H1 (cell line): ENCODE measurements around the gene MED29. TPM values are rescaled to one million over a fixed set of nuclear protein-coding genes. Genes with fewer than 3 reads are reported as not detected.

Experiments
- CTCF ChIA-PET: fragments of 300-600 bp; sonication (Branson Sonifier 250); formaldehyde crosslinking; loops from one replicate; lab custom pipeline; 2021; ENCODE audit not compliant: partially characterized antibody; lab: Charles Lee
- POLR2A ChIA-PET: fragments of 300-600 bp; sonication (Branson Sonifier 250); formaldehyde crosslinking; loops from one replicate; lab custom pipeline; 2021; ENCODE audit warnings: inconsistent platforms; ENCODE audit not compliant: partially characterized antibody; lab: Charles Lee
- DNase-seq, 2 experiments: peaks; one replicate each; pipeline versions ENCODE4 v3.0.0 to v3.0.0-alpha.2; 2010 to 2022; ENCODE audit warnings: low spot score in 2 of 2, low read depth in 1 of 2, mixed read lengths in 1 of 2
- FAIRE-seq: peaks from 2 replicates; lab custom pipeline; 2011; peaks lifted over from hg19 to GRCh38; lab: Jason Lieb, UNC
- H2AFZ ChIP-seq: 2 replicates; pipeline ENCODE4 v1.8.1; 2012; ENCODE audit warnings: low read length, inconsistent platforms
- H2AK5ac ChIP-seq: 2 replicates; pipeline ENCODE4 v1.6.1; 2013; ENCODE audit warnings: low read depth, low read length
- H2BK120ac ChIP-seq: replicated peaks from 2 replicates; pipeline ENCODE3; 2013; ENCODE audit warnings: low read depth, low read length, inconsistent platforms
- H2BK12ac ChIP-seq: 2 replicates; pipeline ENCODE4 v1.6.1; 2013; ENCODE audit warnings: low read depth, low read length
- H2BK15ac ChIP-seq: 2 replicates; pipeline ENCODE4 v1.6.1; 2013; ENCODE audit warnings: low read length
- H2BK20ac ChIP-seq: 2 replicates; pipeline ENCODE4 v1.6.1; 2013; ENCODE audit warnings: low read length
- H2BK5ac ChIP-seq: 2 replicates; pipeline ENCODE4 v1.6.1; 2013; ENCODE audit warnings: low read depth, low read length
- H3K14ac ChIP-seq: 2 replicates; pipeline ENCODE4 v1.6.1; 2013; ENCODE audit warnings: inconsistent platforms; ENCODE audit not compliant: insufficient read length
- H3K18ac ChIP-seq: 2 replicates; pipeline ENCODE4 v1.6.1; 2013; ENCODE audit warnings: low read length; ENCODE audit errors: extremely low read depth
- H3K23ac ChIP-seq: 2 replicates; pipeline ENCODE4 v1.6.1; 2013; ENCODE audit warnings: inconsistent platforms; ENCODE audit not compliant: insufficient read length
- H3K23me2 ChIP-seq: 2 replicates; pipeline ENCODE4 v1.6.1; 2013; ENCODE audit warnings: low read depth, low read length
- H3K27ac ChIP-seq: 2 replicates; pipeline ENCODE4 v1.6.1; 2011; ENCODE audit warnings: low read depth, low read length, inconsistent platforms
- H3K27me3 ChIP-seq, 4 experiments: replicated peaks in 1 of 4; 1 replicate in 1 of 4; 2 replicates in 3 of 4; pipeline versions ENCODE4 v1.6.1 to v1.8.1; 2011 to 2013; ENCODE audit warnings: low read length in 3 of 4, mild to moderate bottlenecking in 3 of 4, inconsistent platforms in 2 of 4, mixed read lengths in 2 of 4, moderate library complexity in 1 of 4; ENCODE audit not compliant: control insufficient read depth in 3 of 4, insufficient read depth in 3 of 4; ENCODE audit errors: extremely low read depth in 1 of 4
- H3K36me3 ChIP-seq, 4 experiments: 2 replicates each; pipeline versions ENCODE4 v1.6.1 to v1.8.1; 2011 to 2013; ENCODE audit warnings: mild to moderate bottlenecking in 4 of 4, low read length in 3 of 4, moderate library complexity in 2 of 4, control low read depth in 1 of 4, inconsistent platforms in 1 of 4; ENCODE audit not compliant: insufficient read depth in 4 of 4, control insufficient read depth in 2 of 4
- H3K4ac ChIP-seq: replicated peaks from 2 replicates; pipeline ENCODE3; 2013; ENCODE audit warnings: low read length, low read depth, mixed read lengths, inconsistent platforms; ENCODE audit not compliant: insufficient read length
- H3K4me1 ChIP-seq, 4 experiments: replicated peaks in 1 of 4; 1 replicate in 1 of 4; 2 replicates in 3 of 4; pipeline versions ENCODE4 v1.6.1 to v1.8.1; 2011 to 2013; ENCODE audit warnings: low read length in 3 of 4, inconsistent platforms in 2 of 4, mixed read lengths in 1 of 4; ENCODE audit not compliant: insufficient read depth in 4 of 4, control insufficient read depth in 3 of 4
- H3K4me2 ChIP-seq, 2 experiments: 2 replicates each; pipeline versions ENCODE4 v1.6.1 to v1.8.1; 2011 to 2013; ENCODE audit warnings: low read depth in 2 of 2, low read length in 2 of 2, control low read depth in 1 of 2, inconsistent platforms in 1 of 2, mild to moderate bottlenecking in 1 of 2; ENCODE audit not compliant: insufficient read depth in 1 of 2
- H3K4me3 ChIP-seq, 4 experiments: fragments of 200-600, 300-600 bp in 1 of 4; sonication (generic), shearing (Covaris generic), sonication (Bioruptor Twin) in 1 of 4; 2 replicates each; pipeline versions ENCODE4 v1.5.1 to v1.8.1; 2011 to 2016; ENCODE audit warnings: low read length in 4 of 4, low read depth in 3 of 4, control low read depth in 2 of 4, inconsistent platforms in 2 of 4, mild to moderate bottlenecking in 2 of 4, mixed read lengths in 1 of 4, moderate library complexity in 1 of 4; ENCODE audit not compliant: insufficient read depth in 2 of 4; ENCODE audit errors: extremely low read depth in 1 of 4
- H3K56ac ChIP-seq: replicated peaks from 2 replicates; pipeline ENCODE3; 2013; ENCODE audit warnings: low read depth, mild to moderate bottlenecking, mixed read lengths, low read length, inconsistent platforms; ENCODE audit not compliant: insufficient read length
- H3K79me1 ChIP-seq: 2 replicates; pipeline ENCODE4 v1.6.1; 2013; ENCODE audit warnings: low read depth, low read length, control low read depth
- H3K79me2 ChIP-seq, 2 experiments: 2 replicates each; pipeline versions ENCODE4 v1.6.1 to v1.8.1; 2012 to 2013; ENCODE audit warnings: low read length in 2 of 2, mild to moderate bottlenecking in 2 of 2, inconsistent platforms in 1 of 2; ENCODE audit not compliant: insufficient read depth in 2 of 2, control insufficient read depth in 1 of 2
- H3K9ac ChIP-seq, 4 experiments: replicated peaks in 1 of 4; 1 replicate in 1 of 4; 2 replicates in 3 of 4; pipeline versions ENCODE4 v1.6.1 to v1.8.1; 2011 to 2013; ENCODE audit warnings: low read depth in 3 of 4, low read length in 3 of 4, control low read depth in 2 of 4, mild to moderate bottlenecking in 2 of 4, moderate library complexity in 2 of 4, inconsistent platforms in 1 of 4; ENCODE audit errors: extremely low read depth in 1 of 4
- H3K9me3 ChIP-seq, 2 experiments: 2 replicates each; pipeline versions ENCODE4 v1.6.1 to v1.8.1; 2012 to 2013; ENCODE audit warnings: mild to moderate bottlenecking in 2 of 2, moderate library complexity in 2 of 2, control low read depth in 1 of 2, inconsistent platforms in 1 of 2, low read depth in 1 of 2, low read length in 1 of 2, mixed read lengths in 1 of 2; ENCODE audit not compliant: insufficient read depth in 2 of 2
- H4K20me1 ChIP-seq, 2 experiments: replicated peaks in 1 of 2; 2 replicates each; pipeline versions ENCODE3 to v1.8.1; 2011 to 2013; ENCODE audit warnings: inconsistent platforms in 2 of 2, low read length in 2 of 2, mild to moderate bottlenecking in 1 of 2; ENCODE audit not compliant: insufficient read depth in 2 of 2, control insufficient read depth in 1 of 2
- H4K5ac ChIP-seq: 2 replicates; pipeline ENCODE4 v1.6.1; 2013; ENCODE audit warnings: low read length, low read depth, mixed read lengths, inconsistent platforms; ENCODE audit not compliant: insufficient read length
- H4K8ac ChIP-seq: 2 replicates; pipeline ENCODE4 v1.8.0; 2013; ENCODE audit warnings: mild to moderate bottlenecking, moderate library complexity, low read length, inconsistent platforms; ENCODE audit not compliant: insufficient read depth; ENCODE audit errors: extremely low read depth
- H4K91ac ChIP-seq: replicated peaks from 2 replicates; pipeline ENCODE3; 2013; ENCODE audit warnings: low read length, mixed read lengths, inconsistent platforms; ENCODE audit not compliant: insufficient read length
- BCL11A ChIP-seq, 2 experiments: IDR thresholded peaks; one replicate each; pipeline ENCODE4 v1.6.1; 2011; ENCODE audit warnings: low read depth in 2 of 2, low read length in 2 of 2, mild to moderate bottlenecking in 2 of 2
- EGR1 ChIP-seq: IDR thresholded peaks from 2 replicates; pipeline ENCODE4 v1.6.1; 2011; ENCODE audit warnings: low read depth, low read length, borderline replicate concordance
- EZH2 ChIP-seq: fragments of 200-600 bp; sonication (generic); IDR thresholded peaks from 2 replicates; pipeline ENCODE4 v1.7.1; 2012; ENCODE audit warnings: low read depth, mild to moderate bottlenecking, moderate library complexity, low read length, inconsistent platforms; ENCODE audit not compliant: severe bottlenecking
- SAP30 ChIP-seq: fragments of 300-600 bp; sonication (generic); IDR thresholded peaks from 2 replicates; pipeline ENCODE4 v1.7.1; 2012; ENCODE audit warnings: low read length, moderate library complexity, mild to moderate bottlenecking, inconsistent platforms; ENCODE audit not compliant: insufficient read depth, insufficient replicate concordance
- TAF7 ChIP-seq: optimal IDR thresholded peaks from 2 replicates; pipeline ENCODE3; 2011; ENCODE audit warnings: low read depth, mild to moderate bottlenecking, inconsistent platforms, low read length, moderate library complexity, borderline replicate concordance
- WGBS, 2 experiments: shearing (Covaris generic) in 1 of 2; methylation state at CpG; one replicate each; pipeline versions ENCODE4 v1.1.6 to v1.1.7; 2013 to 2015; ENCODE audit warnings: low lambda C conversion rate in 2 of 2, mixed read lengths in 2 of 2, inconsistent platforms in 1 of 2, low coverage in 1 of 2, missing lambda C conversion rate in 1 of 2; ENCODE audit not compliant: insufficient replicate concordance in 2 of 2, insufficient coverage in 1 of 2, insufficient read length in 1 of 2; ENCODE audit errors: extremely low coverage in 1 of 2, missing lambda C conversion rate in 1 of 2; 5-methylcytosine and 5-hydroxymethylcytosine counted together
- polyA plus RNA-seq, 7 experiments: library from polyadenylated mRNA; depleted of rRNA in 3 of 7; stranded (reverse) in 5 of 7; unstranded in 2 of 7; fragments of >200 nt in 5 of 7; fragments of 200-250 nt in 2 of 7; gene quantifications; 1 replicate in 5 of 7; 2 replicates in 1 of 7; 4 replicates in 1 of 7; pipeline versions ENCODE4 v1.2.1 to v1.2.3, GENCODE V29; 2011 to 2013; ENCODE audit warnings: missing spikeins in 2 of 7, mixed read lengths in 2 of 7
- total RNA-seq: library from RNA; stranded (reverse); fragmentation: NEBNext Ultra II Directional; extraction: Animal tissue kit (Norgen Biotek cat#: 25700); gene quantifications from 2 replicates; pipeline ENCODE4 v1.2.1, GENCODE V29; 2021
- TF ChIP-seq, protein P1 (sequence below): IDR thresholded peaks from 2 replicates; pipeline ENCODE4 v1.6.1; 2012; ENCODE audit warnings: low read length, inconsistent platforms
- TF ChIP-seq, protein P2 (sequence below), 3 experiments: IDR thresholded peaks; 1 replicate in 2 of 3; 2 replicates in 1 of 3; pipeline versions ENCODE4 v1.5.1 to v1.6.1; 2011; ENCODE audit warnings: low read length in 3 of 3, mild to moderate bottlenecking in 3 of 3, inconsistent platforms in 2 of 3, low read depth in 1 of 3, moderate library complexity in 1 of 3; ENCODE audit not compliant: insufficient read depth in 1 of 3; ENCODE audit errors: control extremely low read depth in 1 of 3

The MED29 gene
- total and polyA plus RNA-seq, 2 of the 8 experiments (the other 6 are each of a cell fraction or from before 2014, with no cell fraction given), result 31.1 to 52.5 TPM

DNA sequence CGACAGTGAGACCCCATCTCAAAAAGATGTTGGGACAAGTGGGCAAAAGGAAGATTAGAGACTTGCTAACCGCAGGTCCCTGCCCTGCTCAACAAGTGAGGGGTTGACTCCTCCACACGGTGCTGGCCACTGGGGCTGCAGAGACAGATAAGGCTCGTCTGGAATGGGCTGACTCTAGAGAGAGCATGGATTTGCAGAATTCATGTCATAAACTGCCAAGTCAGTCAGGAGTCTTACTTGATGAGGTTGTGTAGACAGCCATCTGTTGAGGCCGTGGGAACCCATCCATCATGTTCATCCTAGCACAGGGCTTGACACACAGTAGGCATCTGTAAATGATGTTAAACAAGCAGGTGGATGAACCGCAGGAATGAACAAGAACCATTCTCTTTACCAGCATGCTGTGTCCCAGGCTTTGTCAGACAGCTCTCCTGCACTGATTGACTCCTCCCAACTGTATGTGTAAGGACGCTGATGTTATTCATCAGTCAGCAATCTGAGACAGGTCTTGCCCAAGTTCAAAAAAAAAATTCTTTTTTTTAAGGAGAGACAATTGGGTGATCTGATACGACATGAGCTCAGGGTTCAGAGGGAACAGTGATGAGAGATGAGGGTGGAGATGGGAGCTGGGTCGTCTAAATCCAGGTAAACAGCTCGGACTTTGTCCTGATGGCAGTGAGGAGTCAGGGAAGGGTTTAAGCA lies 9.1 kb upstream of the MED29 start:
- Histone ChIP-seq H3K9ac (no peak overlapping the region), H3K4me3 (no peak overlapping the region), H3K23ac (no peak overlapping the region), H2BK12ac (no peak overlapping the region), H3K18ac (no peak overlapping the region), H4K8ac (no peak overlapping the region), H3K4me2 (no peak overlapping the region), H2BK5ac (no peak overlapping the region), H4K20me1 (peaks cover 0 to 8% of the 10 kb centered on the region in 2 experiments), H3K27me3 (no peaks in the 10 kb centered on the region), H3K79me1 (no peaks in the 10 kb centered on the region; the same call in 1 of the 2 replicates), H4K5ac (no peak overlapping the region), H4K91ac (no peak overlapping the region), H3K27ac (no peak overlapping the region), H3K23me2 (no peaks in the 10 kb centered on the region), H3K56ac (no peak overlapping the region), H3K4me1 (peaks cover 0 to 6% (median 0%) of the 10 kb centered on the region in 4 experiments; a peak in 2 of 7 replicates), H2AK5ac (no peak overlapping the region), H3K9me3 (no peaks in the 10 kb centered on the region), H2BK20ac (no peak overlapping the region), H3K79me2 (no peaks in the 10 kb centered on the region), H2BK15ac (no peak overlapping the region), H3K14ac (no peak overlapping the region), H3K4ac (no peak overlapping the region), H2AFZ (no peak overlapping the region), H2BK120ac (no peak overlapping the region), H3K36me3 (peaks cover 39 to 85% (median 57%) of the 10 kb centered on the region in 4 experiments)
- ChIA-PET POLR2A (interaction anchor here (0.6 to 4.3 kb wide), 12 partner anchors 8 to 1855 kb away, joined by 3 to 20 read pairs (median 4); partner anchors contain the start of genes MED29, PAF1 and RPS16), CTCF (interaction anchor here (0.6 to 3.2 kb wide), 6 partner anchors 15 to 71 kb away, joined by 3 to 10 read pairs (median 5); no protein-coding TSS in a partner anchor)
- FAIRE-seq (no peak), DNase-seq (no peak)
- 86% methylated on average over 10 of the region's 10 CpGs; no CpG with 5 or more reads in 1 of the 2 experiments for WGBS, 2 experiments
- TF ChIP-seq EZH2 (no peak), SAP30 (no peak), TAF7 (no peak), BCL11A (IDR thresholded peaks at IDR 0.05; ENCODE audit: low read depth in 2 of 2, low read length in 2 of 2) (no peak), EGR1 (no peak)
- TF ChIP-seq, protein P1, sequence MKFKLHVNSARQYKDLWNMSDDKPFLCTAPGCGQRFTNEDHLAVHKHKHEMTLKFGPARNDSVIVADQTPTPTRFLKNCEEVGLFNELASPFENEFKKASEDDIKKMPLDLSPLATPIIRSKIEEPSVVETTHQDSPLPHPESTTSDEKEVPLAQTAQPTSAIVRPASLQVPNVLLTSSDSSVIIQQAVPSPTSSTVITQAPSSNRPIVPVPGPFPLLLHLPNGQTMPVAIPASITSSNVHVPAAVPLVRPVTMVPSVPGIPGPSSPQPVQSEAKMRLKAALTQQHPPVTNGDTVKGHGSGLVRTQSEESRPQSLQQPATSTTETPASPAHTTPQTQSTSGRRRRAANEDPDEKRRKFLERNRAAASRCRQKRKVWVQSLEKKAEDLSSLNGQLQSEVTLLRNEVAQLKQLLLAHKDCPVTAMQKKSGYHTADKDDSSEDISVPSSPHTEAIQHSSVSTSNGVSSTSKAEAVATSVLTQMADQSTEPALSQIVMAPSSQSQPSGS, result no peak
- TF ChIP-seq, protein P2, sequence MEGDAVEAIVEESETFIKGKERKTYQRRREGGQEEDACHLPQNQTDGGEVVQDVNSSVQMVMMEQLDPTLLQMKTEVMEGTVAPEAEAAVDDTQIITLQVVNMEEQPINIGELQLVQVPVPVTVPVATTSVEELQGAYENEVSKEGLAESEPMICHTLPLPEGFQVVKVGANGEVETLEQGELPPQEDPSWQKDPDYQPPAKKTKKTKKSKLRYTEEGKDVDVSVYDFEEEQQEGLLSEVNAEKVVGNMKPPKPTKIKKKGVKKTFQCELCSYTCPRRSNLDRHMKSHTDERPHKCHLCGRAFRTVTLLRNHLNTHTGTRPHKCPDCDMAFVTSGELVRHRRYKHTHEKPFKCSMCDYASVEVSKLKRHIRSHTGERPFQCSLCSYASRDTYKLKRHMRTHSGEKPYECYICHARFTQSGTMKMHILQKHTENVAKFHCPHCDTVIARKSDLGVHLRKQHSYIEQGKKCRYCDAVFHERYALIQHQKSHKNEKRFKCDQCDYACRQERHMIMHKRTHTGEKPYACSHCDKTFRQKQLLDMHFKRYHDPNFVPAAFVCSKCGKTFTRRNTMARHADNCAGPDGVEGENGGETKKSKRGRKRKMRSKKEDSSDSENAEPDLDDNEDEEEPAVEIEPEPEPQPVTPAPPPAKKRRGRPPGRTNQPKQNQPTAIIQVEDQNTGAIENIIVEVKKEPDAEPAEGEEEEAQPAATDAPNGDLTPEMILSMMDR (IDR thresholded peaks at IDR 0.05; ENCODE audit: control extremely low read depth in 1 of 3, insufficient read depth in 1 of 3, low read depth in 1 of 3, low read length in 3 of 3), result no peak
